ACHN (cell line): ENCODE measurements around the gene MPZL1.
A peak's percentile ranks its signal among the peaks of the same experiment; 100 is the strongest.
"Not testable (repeated sequence)": the region's sequence is repeated elsewhere in the genome, so short reads cannot be mapped to it uniquely, and the experiment has no call there.

Experiments
- DNase-seq: peaks from one replicate; pipeline ENCODE4 v3.0.0-alpha.2; 2015
- in situ Hi-C: cut with HindIII; loops from 2 replicates; pipeline ENCODE4 v1.10.0; 2017; ENCODE audit warnings: low sequenced_read_pairs, low pct_ligation_motif_present, low pct_unique_long_range_greater_than_20kb

The MPZL1 gene

DNA sequence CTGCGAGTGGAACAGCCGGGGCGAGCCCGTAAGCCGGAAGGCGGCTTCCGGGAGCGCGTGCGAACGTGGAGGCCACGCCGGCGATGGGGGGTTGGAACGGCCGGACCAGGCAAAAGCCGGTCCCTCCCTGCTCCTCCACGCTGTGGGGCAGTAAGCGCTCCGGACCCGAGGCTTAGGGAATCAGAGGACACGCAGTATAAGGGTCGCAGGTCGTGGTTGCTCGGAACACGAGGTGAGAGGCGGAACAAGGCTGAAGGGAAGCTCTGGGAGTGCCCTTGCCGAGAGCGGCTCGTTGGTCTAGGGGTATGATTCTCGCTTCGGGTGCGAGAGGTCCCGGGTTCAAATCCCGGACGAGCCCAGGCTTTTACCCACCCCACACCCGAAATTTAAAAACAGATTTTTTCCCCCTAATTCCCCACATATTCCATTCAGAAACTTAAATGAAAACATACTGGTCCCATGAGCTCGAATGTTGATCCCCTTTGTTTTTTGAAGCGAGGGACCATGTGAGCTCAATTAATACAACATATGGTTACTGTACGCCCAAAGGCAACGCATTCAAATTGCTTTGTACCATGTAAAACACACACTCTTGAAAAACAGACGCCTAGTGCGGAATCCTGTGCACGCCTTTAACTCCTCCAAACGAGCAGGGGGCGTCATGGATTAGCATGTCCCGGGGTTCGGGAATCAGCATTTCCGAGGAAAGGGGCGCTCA lies 7.2 kb upstream of the MPZL1 start:
- in situ Hi-C loops: no loop called here
- peak; percentile 84 for DNase-seq

DNA sequence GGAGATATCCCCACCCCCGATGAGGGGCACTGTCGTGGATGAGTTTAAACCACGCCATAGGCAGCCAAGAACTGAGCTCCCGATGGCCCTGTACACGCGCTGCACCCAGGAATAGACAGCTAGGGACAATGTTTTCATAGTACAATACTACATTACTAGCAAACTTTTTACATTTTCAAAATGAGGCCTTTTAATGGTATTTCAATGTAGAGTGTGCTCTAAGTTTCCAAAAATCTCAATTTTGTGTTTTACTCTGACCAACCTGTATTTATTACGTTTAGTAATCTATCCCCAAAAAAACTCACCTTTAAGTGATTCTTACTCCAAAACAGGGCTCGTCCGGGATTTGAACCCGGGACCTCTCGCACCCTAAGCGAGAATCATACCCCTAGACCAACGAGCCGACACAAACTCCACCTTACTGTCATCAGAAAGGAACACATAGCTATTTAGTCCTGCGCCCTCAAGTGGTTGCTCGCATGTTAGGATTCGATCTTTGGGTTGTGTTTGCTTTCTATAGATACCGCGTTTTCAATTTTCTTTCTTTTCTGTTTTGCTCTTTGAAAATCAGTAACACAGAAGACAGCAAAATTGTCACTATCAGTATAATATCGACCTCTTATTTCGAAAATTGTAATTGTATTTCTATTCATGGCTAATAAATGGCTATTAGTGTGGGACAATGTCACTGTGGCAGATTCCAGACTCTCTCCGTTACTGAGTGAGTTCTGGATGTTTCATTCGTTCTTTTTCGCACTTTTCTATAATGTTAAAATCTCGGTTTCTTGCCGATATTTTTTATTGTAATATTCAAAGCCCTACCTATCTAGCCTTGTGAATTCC lies 6.4 kb upstream of the MPZL1 start:
- in situ Hi-C loops: no loop called here
- peak; percentile 91 for DNase-seq

DNA sequence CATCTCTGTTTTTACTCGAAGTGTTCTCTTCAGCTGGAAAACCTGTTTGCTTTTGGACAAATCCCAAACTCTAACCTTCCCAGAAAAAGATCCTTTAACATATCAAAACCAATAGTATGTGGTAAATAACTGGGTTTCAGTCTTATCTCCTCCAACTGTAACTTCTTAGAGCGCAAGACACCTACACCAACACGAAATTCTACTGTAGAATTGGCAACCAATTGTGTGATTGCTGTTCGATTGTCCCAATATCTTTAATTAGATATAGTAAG lies 5.8 kb upstream of the MPZL1 start:
- DNase-seq: no peak
- in situ Hi-C loops: no loop called here

GRCh38 chr1:167717351-167717750 lies 4.4 kb upstream of the MPZL1 start:
- in situ Hi-C loops: no loop called here
- no peak for DNase-seq

GRCh38 chr1:167718914-167719691 lies 2.7 kb upstream of the MPZL1 start:
- DNase-seq: no peak
- in situ Hi-C loops: no loop called here

GRCh38 chr1:167719715-167720421 lies 1.9 kb upstream of the MPZL1 start:
- DNase-seq, in situ Hi-C loops: not testable (repeated sequence)

- in situ Hi-C loops: no loop called here
- DNase-seq: peak; percentile 75
Observed at GRCh38 chr1:167720965-167721616, 691 bp upstream of the MPZL1 start.

- in situ Hi-C loops: no loop called here
- DNase-seq: peak; percentile 69
Observed at GRCh38 chr1:167722152-167722869, 529 bp downstream of the MPZL1 start.

- DNase-seq: no peak
- in situ Hi-C loops: no loop called here
Observed at GRCh38 chr1:167722870-167723251, 1.1 kb downstream of the MPZL1 start.

- in situ Hi-C loops: no loop called here
- no peak for DNase-seq
Observed at GRCh38 chr1:167723707-167724323, 2.0 kb downstream of the MPZL1 start.

- DNase-seq: no peak
- in situ Hi-C loops: no loop called here
Observed at GRCh38 chr1:167726008-167726407, 4.2 kb downstream of the MPZL1 start.

DNA sequence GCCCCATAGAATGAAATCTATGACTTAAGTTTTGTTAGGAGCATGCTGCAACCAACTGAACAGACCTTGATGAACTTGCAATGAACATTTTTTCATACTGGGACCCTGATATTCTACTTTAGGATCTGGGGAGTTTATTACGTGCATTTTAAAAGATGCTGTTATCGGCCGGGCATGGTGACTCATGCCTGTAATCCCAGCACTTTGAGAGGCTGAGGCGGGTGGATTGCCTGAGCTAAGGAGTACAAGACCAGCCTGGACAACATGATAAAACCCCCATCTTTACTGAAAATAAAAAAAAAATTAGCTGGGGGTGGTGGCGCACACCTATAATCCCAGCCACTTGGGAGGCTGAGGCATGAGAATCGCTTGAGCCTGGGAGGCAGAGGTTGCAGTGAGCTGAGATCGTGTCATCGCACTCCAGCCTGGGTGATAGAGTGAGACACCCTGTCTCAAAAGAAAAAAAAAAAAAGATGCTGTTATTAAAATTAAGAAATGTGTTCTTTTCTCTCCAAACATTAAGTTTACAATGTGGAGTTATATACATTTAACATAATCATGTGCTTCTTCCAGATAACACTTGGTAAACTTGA lies 7.1 kb downstream of the MPZL1 start:
- DNase-seq: no peak

DNA sequence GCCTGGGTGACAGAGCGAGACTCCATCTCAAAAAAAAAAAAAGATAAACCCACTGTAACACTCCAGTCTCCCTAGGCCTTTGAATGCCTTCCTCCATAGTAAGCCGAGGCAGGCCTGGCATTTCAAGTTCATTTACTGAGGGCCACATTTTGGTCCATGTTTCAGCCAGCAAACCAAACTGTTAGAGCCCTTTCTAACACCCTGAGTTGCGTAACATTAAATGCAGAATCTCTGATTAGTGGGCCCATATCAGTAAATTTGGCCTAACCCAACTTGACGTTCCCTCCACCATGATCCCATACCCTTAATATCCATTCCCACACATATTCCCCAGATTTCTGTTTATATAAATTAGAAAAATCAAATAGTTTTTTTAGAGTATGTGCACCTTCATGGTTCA lies 12.4 kb downstream of the MPZL1 start:
- no peak for DNase-seq
- in situ Hi-C loops: no loop called here

More for the DNA sequence above, 7.1 kb downstream of the MPZL1 start:
- in situ Hi-C loops: no loop called here

GRCh38 chr1:167734841-167735240 lies 13.1 kb downstream of the MPZL1 start:
- no peak for DNase-seq
- in situ Hi-C loops: no loop called here

DNA sequence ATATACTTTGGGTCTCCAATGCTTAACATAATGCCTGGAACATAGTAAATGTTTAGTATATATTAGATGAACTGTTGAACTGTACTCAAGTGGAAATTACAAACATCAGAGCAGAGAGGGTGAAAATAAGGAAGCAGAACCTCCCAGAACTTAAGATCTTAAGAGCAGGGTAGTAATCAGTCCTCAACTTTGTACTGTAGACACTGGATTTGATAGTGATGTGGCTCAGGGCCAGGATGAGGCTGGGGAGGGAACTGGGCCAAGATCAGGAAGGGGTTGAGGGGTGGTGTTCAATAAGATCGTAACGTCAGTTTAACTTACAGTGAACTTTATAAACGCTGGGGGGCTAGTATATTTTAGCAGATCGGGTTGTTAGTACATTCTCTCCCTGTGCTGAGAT lies 15.4 kb downstream of the MPZL1 start:
- no peak for DNase-seq
- in situ Hi-C loops: no loop called here

DNA sequence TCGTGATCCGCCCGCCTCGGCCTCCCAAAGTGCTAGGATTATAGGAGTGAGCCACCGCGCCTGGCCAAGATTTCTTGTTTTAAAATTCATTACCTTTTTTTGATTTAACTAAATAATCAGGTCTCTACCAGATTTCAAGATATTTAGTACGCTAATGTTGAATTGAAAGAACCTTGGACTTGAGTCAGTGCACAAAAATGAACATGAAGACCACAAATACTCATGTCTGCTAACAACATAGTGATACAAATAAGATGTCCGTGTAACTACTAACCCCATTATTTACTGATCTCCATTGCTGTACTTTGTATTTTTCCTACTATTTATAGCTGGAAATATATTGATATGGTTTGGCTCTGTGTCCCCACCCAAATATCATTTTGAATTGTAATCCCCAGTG lies 16.4 kb downstream of the MPZL1 start:
- DNase-seq: no peak
- in situ Hi-C loops: no loop called here

- DNase-seq: no peak
- in situ Hi-C loops: no loop called here
Observed at GRCh38 chr1:167739752-167740151, 18.0 kb downstream of the MPZL1 start.
